HG03565 (cell line): ENCODE measurements around the gene RNF180.
"Not testable (repeated sequence)": the region's sequence is repeated elsewhere in the genome, so short reads cannot be mapped to it uniquely, and the experiment has no call there.

Experiments used
- ATAC-seq: cut with Tn5 transposase; IDR thresholded peaks from one replicate; pipeline ENCODE4 v1.9.1; 2021; ENCODE audit warnings: mild to moderate bottlenecking, moderate library complexity; ENCODE audit not compliant: unreplicated experiment

The RNF180 gene

GRCh38 chr5:64180661-64181343, 15.2 kb downstream of the RNF180 start:
- no peak for ATAC-seq

- ATAC-seq = no peak
Measured at GRCh38 chr5:64181440-64181839, 15.8 kb downstream of the RNF180 start.

- ATAC-seq = no peak
Measured at GRCh38 chr5:64183956-64184355, 18.3 kb downstream of the RNF180 start.

- ATAC-seq = no peak
Measured at GRCh38 chr5:64184832-64185231, 19.2 kb downstream of the RNF180 start.

GRCh38 chr5:64188776-64189175, 23.1 kb downstream of the RNF180 start:
- ATAC-seq = no peak

- ATAC-seq = no peak
Measured at GRCh38 chr5:64190562-64191306, 25.1 kb downstream of the RNF180 start.

- no peak for ATAC-seq
Measured at GRCh38 chr5:64195981-64196380, 30.3 kb downstream of the RNF180 start.

- ATAC-seq = no peak
Measured at GRCh38 chr5:64199425-64199824, 33.8 kb downstream of the RNF180 start.

GRCh38 chr5:64201996-64202395, 36.4 kb downstream of the RNF180 start:
- ATAC-seq = no peak

- ATAC-seq = no peak
Measured at GRCh38 chr5:64206653-64207052, 41.0 kb downstream of the RNF180 start.

- ATAC-seq = no peak
Measured at GRCh38 chr5:64207978-64208377, 42.3 kb downstream of the RNF180 start.

GRCh38 chr5:64209353-64209752, 43.7 kb downstream of the RNF180 start:
- ATAC-seq = no peak

- no peak for ATAC-seq
Measured at GRCh38 chr5:64210866-64211265, 45.2 kb downstream of the RNF180 start.

- ATAC-seq = no peak
Measured at GRCh38 chr5:64213011-64213410, 47.4 kb downstream of the RNF180 start.

GRCh38 chr5:64213531-64213930, 47.9 kb downstream of the RNF180 start:
- no peak for ATAC-seq

- ATAC-seq = no peak
Measured at GRCh38 chr5:64214132-64214531, 48.5 kb downstream of the RNF180 start.

GRCh38 chr5:64221911-64222310, 56.3 kb downstream of the RNF180 start:
- ATAC-seq = no peak

- not testable (repeated sequence) for ATAC-seq
Measured at GRCh38 chr5:64225286-64225981, 59.8 kb downstream of the RNF180 start.

GRCh38 chr5:64227131-64227537, 61.5 kb downstream of the RNF180 start:
- ATAC-seq = not testable (repeated sequence)

GRCh38 chr5:64229163-64229774, 63.6 kb downstream of the RNF180 start:
- peak; percentile 63 for ATAC-seq

- no peak for ATAC-seq
Measured at GRCh38 chr5:64260756-64261155, 95.1 kb downstream of the RNF180 start.
